GM13976 (cell line): ENCODE measurements around the gene ELMO3.

Experiments
- DNase-seq: peaks from one replicate; pipeline ENCODE4 v3.0.0; 2012; ENCODE audit warnings: low spot score
- in situ Hi-C: fragments of 300-500 bp; cut with MboI; formaldehyde crosslinking; loops from one replicate; pipeline ENCODE4 v1.12.0; 2022; ENCODE audit warnings: low sequenced_read_pairs, mixed read lengths, inconsistent platforms; ENCODE audit not compliant: unreplicated experiment
- TF ChIP-seq, protein P1 (sequence below): IDR thresholded peaks from 2 replicates; pipeline ENCODE4 v1.5.1; 2012; ENCODE audit warnings: borderline replicate concordance, mild to moderate bottlenecking; ENCODE audit not compliant: insufficient read depth; ENCODE audit errors: extremely low read depth, missing control alignments, control extremely low read depth

Gene ELMO3

DNA sequence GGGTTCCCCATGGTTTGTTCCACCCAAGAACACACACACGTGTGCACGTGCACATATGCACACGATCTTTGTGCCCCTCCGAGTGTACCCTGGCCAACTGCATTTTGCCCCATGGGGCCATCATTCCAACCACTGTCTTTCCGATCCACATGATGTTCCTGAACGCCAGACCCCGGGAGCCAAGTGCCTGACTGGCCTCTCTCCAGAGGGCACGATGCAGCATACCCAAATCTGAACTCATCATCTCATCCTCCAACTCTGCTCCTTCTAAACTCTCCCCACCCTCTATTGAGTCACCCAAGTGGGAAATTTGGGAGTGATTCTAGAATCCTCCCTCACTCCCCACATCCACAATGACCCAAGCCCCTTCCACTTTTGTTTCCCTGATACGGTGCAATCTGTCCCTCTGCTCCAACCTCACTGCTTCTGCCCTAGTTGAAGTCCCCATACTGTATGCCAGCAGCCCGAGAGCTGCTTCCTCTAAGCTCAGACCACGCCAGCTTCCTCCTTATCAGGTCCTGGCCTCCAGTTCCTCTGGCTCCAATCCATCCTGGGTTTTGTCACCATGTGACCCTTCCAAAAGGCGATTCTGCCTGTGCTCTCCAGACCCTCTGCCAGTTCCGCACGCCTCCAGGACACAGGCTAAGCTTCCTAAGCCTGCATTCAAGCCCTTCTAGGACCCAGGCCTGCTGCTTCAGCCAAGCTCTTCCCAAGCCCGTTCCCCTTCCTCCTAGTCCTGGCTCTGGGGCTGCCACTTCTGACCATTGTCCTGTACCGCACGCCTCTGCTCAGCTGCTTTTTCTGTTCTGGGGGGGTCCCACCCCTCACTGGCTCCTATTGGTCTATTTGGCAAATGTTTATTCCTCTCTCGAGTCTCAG is 17.9 kb downstream of the ELMO3 start:
- in situ Hi-C loops = no loop called here
- no peak for DNase-seq
- TF ChIP-seq, protein P1, sequence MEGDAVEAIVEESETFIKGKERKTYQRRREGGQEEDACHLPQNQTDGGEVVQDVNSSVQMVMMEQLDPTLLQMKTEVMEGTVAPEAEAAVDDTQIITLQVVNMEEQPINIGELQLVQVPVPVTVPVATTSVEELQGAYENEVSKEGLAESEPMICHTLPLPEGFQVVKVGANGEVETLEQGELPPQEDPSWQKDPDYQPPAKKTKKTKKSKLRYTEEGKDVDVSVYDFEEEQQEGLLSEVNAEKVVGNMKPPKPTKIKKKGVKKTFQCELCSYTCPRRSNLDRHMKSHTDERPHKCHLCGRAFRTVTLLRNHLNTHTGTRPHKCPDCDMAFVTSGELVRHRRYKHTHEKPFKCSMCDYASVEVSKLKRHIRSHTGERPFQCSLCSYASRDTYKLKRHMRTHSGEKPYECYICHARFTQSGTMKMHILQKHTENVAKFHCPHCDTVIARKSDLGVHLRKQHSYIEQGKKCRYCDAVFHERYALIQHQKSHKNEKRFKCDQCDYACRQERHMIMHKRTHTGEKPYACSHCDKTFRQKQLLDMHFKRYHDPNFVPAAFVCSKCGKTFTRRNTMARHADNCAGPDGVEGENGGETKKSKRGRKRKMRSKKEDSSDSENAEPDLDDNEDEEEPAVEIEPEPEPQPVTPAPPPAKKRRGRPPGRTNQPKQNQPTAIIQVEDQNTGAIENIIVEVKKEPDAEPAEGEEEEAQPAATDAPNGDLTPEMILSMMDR = no peak

DNA sequence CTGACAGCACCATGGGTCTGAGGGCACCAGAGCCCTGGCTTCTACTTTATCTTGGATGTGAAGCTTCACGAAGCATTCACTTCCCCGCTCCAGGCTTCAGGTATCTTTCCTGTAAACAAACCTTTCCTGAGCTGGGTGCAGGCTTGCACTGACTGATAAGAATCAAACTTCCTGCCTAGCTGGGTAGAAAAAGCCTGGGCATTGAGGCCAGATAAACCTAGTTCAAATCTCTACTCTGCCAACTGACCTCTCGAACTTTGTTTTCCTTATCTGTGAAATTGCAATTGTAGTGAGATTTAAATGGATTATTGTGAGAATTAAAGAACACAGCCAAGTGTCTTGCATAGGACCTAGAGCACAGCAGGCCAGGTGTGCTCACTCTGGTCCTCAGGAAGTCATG is 25.1 kb downstream of the ELMO3 start:
- in situ Hi-C loops = no loop called here
- DNase-seq = no peak
- TF ChIP-seq, protein P1 = no peak

DNA sequence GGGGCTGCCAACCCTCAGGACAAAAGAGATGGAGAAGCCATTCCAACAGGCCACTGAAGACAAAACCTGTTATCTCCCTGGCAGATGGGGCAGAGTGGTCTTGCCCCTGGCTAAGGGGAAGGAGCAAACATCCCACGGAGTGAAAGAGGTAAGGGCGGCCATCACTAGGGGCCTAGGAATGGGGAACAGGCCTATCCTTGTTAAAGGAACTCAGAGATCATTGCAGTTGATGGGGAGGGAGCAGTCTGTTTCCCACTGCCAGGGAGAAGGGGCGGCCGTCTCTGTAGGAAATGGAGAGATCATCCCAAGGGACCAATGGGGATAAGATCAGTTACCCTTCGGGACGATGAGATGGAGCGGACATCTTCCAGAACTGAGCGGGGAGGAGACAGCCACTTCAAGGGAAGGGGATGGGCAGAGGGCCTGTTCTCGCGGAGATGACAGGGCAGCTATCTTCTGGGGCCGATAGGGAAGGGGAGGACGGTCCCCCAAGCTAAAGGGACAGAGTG is 27.4 kb downstream of the ELMO3 start:
- TF ChIP-seq, protein P1 = no peak
- in situ Hi-C loops = no loop called here
- no peak for DNase-seq

DNA sequence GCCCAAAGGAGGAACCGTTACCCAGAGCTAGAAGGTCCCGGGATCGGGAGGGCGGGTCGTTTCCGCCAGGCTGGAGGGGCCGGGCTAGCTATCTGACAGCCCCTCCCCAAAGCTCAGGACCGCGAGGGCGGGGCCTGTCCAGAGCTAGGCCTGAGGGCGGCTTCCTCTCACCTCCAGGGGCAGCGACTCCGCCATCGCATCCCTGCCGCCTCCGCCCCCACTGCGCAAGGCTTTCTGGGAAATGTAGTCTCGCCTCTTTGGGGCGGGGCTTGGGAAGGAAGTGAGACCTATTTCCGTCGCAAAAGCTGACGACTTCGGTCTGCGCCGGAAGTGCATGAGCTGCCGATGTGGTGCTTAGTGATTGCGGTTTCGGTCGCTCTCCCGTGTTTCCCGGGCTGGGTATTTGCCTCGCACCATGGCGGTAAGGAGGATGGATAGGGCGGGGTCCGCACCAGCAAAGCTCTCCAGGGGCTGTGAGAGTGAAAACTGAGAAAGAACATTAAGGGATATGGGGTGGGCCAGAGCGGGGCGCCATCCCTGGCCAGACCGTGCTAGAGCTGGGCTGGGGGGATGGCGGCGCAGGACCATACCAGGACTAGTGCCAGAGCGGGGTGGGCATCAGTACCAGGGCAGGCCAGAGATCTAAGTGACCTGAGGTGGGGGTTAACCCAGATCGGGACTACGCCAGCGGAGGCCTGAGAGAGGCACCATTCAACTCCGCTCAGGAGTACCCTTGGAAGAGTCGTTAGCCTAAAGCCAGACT is 28.1 kb downstream of the ELMO3 start, which contains the start of gene TMEM208:
Gene TMEM208, plus strand, starts transcription at position 327 of the 763 bp plus-strand sequence. Its CDS starts 89 bp downstream, at position 416.
- DNase-seq = peak; percentile 99
- TF ChIP-seq, protein P1 = peak; percentile 20
- in situ Hi-C loops = no loop called here

DNA sequence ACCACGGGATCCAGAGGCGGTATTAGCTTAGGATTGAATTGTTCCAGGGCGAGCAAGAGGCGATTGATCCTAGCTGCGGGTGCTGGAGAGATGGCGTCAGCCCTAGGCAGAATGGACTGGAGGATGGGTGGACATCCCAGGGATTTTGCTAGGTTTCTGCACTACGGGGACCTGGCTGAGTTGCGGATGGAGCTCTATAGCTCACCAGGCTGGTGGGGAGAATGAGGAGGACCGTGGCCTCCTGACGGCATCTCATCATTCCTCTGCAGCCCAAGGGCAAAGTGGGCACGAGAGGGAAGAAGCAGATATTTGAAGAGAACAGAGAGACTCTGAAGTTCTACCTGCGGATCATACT is 28.6 kb downstream of the ELMO3 start:
- TF ChIP-seq, protein P1 = no peak
- DNase-seq = no peak

DNA sequence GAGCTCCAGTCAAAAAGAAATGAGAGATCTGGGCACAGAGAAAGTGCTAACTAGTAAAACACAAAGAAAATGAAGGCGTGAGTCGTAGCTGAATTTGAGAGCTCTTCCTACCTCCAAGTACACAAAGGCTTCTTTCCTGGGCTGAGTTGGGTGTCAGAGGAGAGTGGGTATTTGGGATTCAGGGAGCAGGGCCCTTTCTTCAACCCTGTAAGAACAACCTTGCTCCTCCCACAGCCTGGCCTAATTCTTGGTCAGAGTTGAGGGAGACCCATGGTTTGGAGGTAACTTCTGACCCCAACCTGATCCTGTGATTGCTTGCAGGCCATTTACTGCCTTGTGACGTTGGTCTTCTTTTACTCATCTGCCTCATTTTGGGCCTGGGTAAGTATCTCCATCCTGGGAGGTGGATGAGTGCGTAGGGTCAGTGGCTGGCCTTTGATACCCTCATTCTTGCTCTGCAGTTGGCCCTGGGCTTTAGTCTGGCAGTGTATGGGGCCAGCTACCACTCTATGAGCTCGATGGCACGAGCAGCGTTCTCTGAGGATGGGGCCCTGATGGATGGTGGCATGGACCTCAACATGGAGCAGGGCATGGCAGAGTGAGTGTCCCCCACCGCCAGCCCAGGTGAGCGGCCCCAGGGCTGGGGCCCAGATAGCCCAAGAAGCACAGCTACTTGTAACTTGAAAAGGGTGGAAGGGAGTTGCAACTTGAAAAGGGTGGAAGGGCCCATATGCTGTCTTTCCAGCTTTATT is 29.3 kb downstream of the ELMO3 start:
- TF ChIP-seq, protein P1 = no peak
- no peak for DNase-seq
- in situ Hi-C loops = no loop called here

More for the DNA sequence above, 28.6 kb downstream of the ELMO3 start:
- in situ Hi-C loops = no loop called here
